ENCODE measurements around the gene SYNGR3.

SYNGR3 gene

GRCh38 chr16:1992704-1993317 lies 3.0 kb downstream of the SYNGR3 start:
- no peak for DNase-seq

GRCh38 chr16:1993731-1994131 lies 4.0 kb downstream of the SYNGR3 start:
- no peak for DNase-seq

GRCh38 chr16:1997494-1998359 lies 8.0 kb downstream of the SYNGR3 start:
- no peak for DNase-seq

- DNase-seq, result no peak
Observed at GRCh38 chr16:1998360-1998835, 8.6 kb downstream of the SYNGR3 start.

GRCh38 chr16:1998852-1999801 lies 9.4 kb downstream of the SYNGR3 start:
- DNase-seq, result no peak

GRCh38 chr16:1999866-2000514 lies 10.2 kb downstream of the SYNGR3 start:
- DNase-seq, result no peak

- DNase-seq, result no peak
Observed at GRCh38 chr16:2001035-2001434, 11.3 kb downstream of the SYNGR3 start.

- no peak for DNase-seq
Observed at GRCh38 chr16:2001456-2002355, 11.9 kb downstream of the SYNGR3 start.

GRCh38 chr16:2002406-2003230 lies 12.8 kb downstream of the SYNGR3 start:
- DNase-seq, result no peak

GRCh38 chr16:2003231-2003826 lies 13.6 kb downstream of the SYNGR3 start:
- no peak for DNase-seq

GRCh38 chr16:2003827-2004641 lies 14.3 kb downstream of the SYNGR3 start:
- peak; percentile 90 for DNase-seq

GRCh38 chr16:2004795-2005517 lies 15.2 kb downstream of the SYNGR3 start:
- no peak for DNase-seq

- no peak for DNase-seq
Observed at GRCh38 chr16:2005646-2006045, 15.9 kb downstream of the SYNGR3 start.

GRCh38 chr16:2006317-2006716 lies 16.5 kb downstream of the SYNGR3 start:
- DNase-seq, result no peak

- DNase-seq, result no peak
Observed at GRCh38 chr16:2007081-2007836, 17.5 kb downstream of the SYNGR3 start.

- no peak for DNase-seq
Observed at GRCh38 chr16:2008009-2008526, 18.3 kb downstream of the SYNGR3 start.

- DNase-seq, result no peak
Observed at GRCh38 chr16:2008631-2009163, 18.9 kb downstream of the SYNGR3 start.

All from left hindlimb (tissue), 1 donor.